SU-DHL-6 (cell line): ENCODE data around the gene MOSPD2.

ENCODE experiments used
- EZH2phosphoT487 ChIP-seq: fragments of 200-600 bp; sonication (generic), shearing (Covaris generic); conservative IDR thresholded peaks from 2 replicates; pipeline ENCODE4 v1.6.1; 2018; ENCODE audit warnings: mild to moderate bottlenecking, antibody characterized with exemption, low read length, moderate library complexity, mixed read lengths
- TF ChIP-seq, protein P1 (sequence below): fragments of 200-600 bp; sonication (generic); IDR thresholded peaks from one replicate; pipeline ENCODE4 v1.5.1; 2017; ENCODE audit warnings: antibody characterized with exemption, mild to moderate bottlenecking, low read length, moderate library complexity; ENCODE audit not compliant: insufficient read depth, poor library complexity, severe bottlenecking

DNA sequence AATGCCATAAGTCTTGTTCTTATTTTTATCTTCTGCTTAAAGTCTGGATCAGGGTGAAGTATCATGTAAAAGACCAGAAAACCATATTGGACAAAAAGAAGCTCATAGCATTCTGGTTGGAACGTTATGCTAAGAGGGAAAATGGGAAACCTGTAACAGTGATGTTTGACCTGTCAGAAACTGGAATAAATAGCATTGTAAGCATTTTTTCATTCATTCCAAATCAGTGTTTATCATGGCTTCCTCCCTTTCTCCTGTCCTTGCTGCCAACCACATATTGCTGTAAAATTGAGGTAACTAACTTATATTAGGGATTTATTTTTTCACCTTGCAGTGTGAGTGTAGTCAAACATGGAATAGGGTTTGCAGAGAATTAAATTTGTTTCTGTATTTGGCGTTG lies 23.8 kb downstream of the MOSPD2 start:
- TF ChIP-seq, protein P1, sequence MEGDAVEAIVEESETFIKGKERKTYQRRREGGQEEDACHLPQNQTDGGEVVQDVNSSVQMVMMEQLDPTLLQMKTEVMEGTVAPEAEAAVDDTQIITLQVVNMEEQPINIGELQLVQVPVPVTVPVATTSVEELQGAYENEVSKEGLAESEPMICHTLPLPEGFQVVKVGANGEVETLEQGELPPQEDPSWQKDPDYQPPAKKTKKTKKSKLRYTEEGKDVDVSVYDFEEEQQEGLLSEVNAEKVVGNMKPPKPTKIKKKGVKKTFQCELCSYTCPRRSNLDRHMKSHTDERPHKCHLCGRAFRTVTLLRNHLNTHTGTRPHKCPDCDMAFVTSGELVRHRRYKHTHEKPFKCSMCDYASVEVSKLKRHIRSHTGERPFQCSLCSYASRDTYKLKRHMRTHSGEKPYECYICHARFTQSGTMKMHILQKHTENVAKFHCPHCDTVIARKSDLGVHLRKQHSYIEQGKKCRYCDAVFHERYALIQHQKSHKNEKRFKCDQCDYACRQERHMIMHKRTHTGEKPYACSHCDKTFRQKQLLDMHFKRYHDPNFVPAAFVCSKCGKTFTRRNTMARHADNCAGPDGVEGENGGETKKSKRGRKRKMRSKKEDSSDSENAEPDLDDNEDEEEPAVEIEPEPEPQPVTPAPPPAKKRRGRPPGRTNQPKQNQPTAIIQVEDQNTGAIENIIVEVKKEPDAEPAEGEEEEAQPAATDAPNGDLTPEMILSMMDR, result no peak
- no peak for TF ChIP-seq EZH2phosphoT487
